HG03439 (cell line): ENCODE data around the gene RNF5.
A peak's percentile ranks its signal among the peaks of the same experiment; 100 is the strongest.
"Not testable (repeated sequence)": the region's sequence is repeated elsewhere in the genome, so short reads cannot be mapped to it uniquely, and the experiment has no call there.

ENCODE experiments used
- ATAC-seq: cut with Tn5 transposase; IDR thresholded peaks from one replicate; pipeline ENCODE4 v1.9.1; 2021; ENCODE audit warnings: mild to moderate bottlenecking, moderate library complexity; ENCODE audit not compliant: unreplicated experiment

Gene RNF5

GRCh38 chr6:32175322-32175710 is 2.9 kb upstream of the RNF5 start:
- ATAC-seq, result no peak

GRCh38 chr6:32175711-32176475 is 2.3 kb upstream of the RNF5 start, which contains the start of gene AGPAT1:
TSS of gene AGPAT1 (minus strand) at chr6:32176084. CDS start at chr6:32171496, 4,588 bp downstream.
- no peak for ATAC-seq

GRCh38 chr6:32176476-32177182 is 1.6 kb upstream of the RNF5 start:
- ATAC-seq, result no peak

- ATAC-seq, result peak; percentile 4
These were observed 920 bp upstream of the RNF5 start for GRCh38 chr6:32177183-32177787.

GRCh38 chr6:32178547-32179440 is 589 bp downstream of the RNF5 start:
- ATAC-seq, result no peak

- no peak for ATAC-seq
These were observed 1.7 kb downstream of the RNF5 start for GRCh38 chr6:32179766-32180405.

- ATAC-seq, result no peak
These were observed 3.0 kb downstream of the RNF5 start for GRCh38 chr6:32181148-32181702.

GRCh38 chr6:32181915-32182529 is 3.8 kb downstream of the RNF5 start:
- ATAC-seq, result no peak

- no peak for ATAC-seq
These were observed 4.4 kb downstream of the RNF5 start for GRCh38 chr6:32182555-32182981.

- ATAC-seq, result no peak
These were observed 4.8 kb downstream of the RNF5 start for GRCh38 chr6:32183030-32183429.

- ATAC-seq, result no peak
These were observed 5.4 kb downstream of the RNF5 start for GRCh38 chr6:32183483-32184083.

- no peak for ATAC-seq
These were observed 6.0 kb downstream of the RNF5 start, which contains the start of gene AGER for GRCh38 chr6:32184084-32184640. TSS of gene AGER (minus strand) at chr6:32184253. CDS start at chr6:32184222, 31 bp downstream.

- ATAC-seq, result not testable (repeated sequence)
These were observed 7.5 kb downstream of the RNF5 start for GRCh38 chr6:32185681-32186131.

GRCh38 chr6:32186151-32186840 is 8.1 kb downstream of the RNF5 start:
- not testable (repeated sequence) for ATAC-seq

GRCh38 chr6:32187009-32187709 is 9.0 kb downstream of the RNF5 start:
- no peak for ATAC-seq

GRCh38 chr6:32187725-32188380 is 9.6 kb downstream of the RNF5 start:
- ATAC-seq, result not testable (repeated sequence)
